ENCODE results near the gene FLYWCH1.
"Not testable (repeated sequence)": the region's sequence is repeated elsewhere in the genome, so short reads cannot be mapped to it uniquely, and the experiment has no call there.

The FLYWCH1 gene

GRCh38 chr16:2928796-2929195 lies 17.1 kb downstream of the FLYWCH1 start:
- no peak for DNase-seq (ENCODE audit: low read depth)
- no peak overlapping the region for H3K4me3 ChIP-seq (ENCODE audit: low read length)
- TF ChIP-seq CTCF (conservative IDR thresholded peaks at IDR 0.05; ENCODE audit: low read length): no peak

GRCh38 chr16:2929693-2930092 lies 18.0 kb downstream of the FLYWCH1 start:
- DNase-seq (ENCODE audit: low read depth): no peak
- no peak overlapping the region for H3K4me3 ChIP-seq (ENCODE audit: low read length)
- no peak for TF ChIP-seq CTCF (conservative IDR thresholded peaks at IDR 0.05; ENCODE audit: low read length)

GRCh38 chr16:2930236-2930635 lies 18.5 kb downstream of the FLYWCH1 start:
- no peak for TF ChIP-seq CTCF (conservative IDR thresholded peaks at IDR 0.05; ENCODE audit: low read length)
- no peak overlapping the region for H3K4me3 ChIP-seq (ENCODE audit: low read length)
- DNase-seq (ENCODE audit: low read depth): no peak

- not testable (repeated sequence) for H3K4me3 ChIP-seq (ENCODE audit: low read length); DNase-seq (ENCODE audit: low read depth)
These were observed 19.6 kb downstream of the FLYWCH1 start for GRCh38 chr16:2931231-2931914.

- DNase-seq (ENCODE audit: low read depth): no peak
- no peak for TF ChIP-seq CTCF (conservative IDR thresholded peaks at IDR 0.05; ENCODE audit: low read length)
- no peak overlapping the region for H3K4me3 ChIP-seq (ENCODE audit: low read length)
These were observed 21.4 kb downstream of the FLYWCH1 start for GRCh38 chr16:2933136-2933535.

GRCh38 chr16:2933701-2934100 lies 22.0 kb downstream of the FLYWCH1 start:
- no peak for DNase-seq (ENCODE audit: low read depth)
- no peak for TF ChIP-seq CTCF (conservative IDR thresholded peaks at IDR 0.05; ENCODE audit: low read length)
- no peak overlapping the region for H3K4me3 ChIP-seq (ENCODE audit: low read length)

GRCh38 chr16:2934450-2934849 lies 22.7 kb downstream of the FLYWCH1 start:
- TF ChIP-seq CTCF (conservative IDR thresholded peaks at IDR 0.05; ENCODE audit: low read length): no peak
- no peak for DNase-seq (ENCODE audit: low read depth)
- no peak overlapping the region for H3K4me3 ChIP-seq (ENCODE audit: low read length)
